Endothelial cell of umbilical vein (primary cell): ENCODE results near the gene EVA1A. TPM values are rescaled to one million over a fixed set of nuclear protein-coding genes. Genes with fewer than 3 reads are reported as not detected.

Source experiments
- BruUV-seq: library from RNA; stranded (reverse); fragments of 400-500 nt; replicated peaks from 2 replicates; lab custom pipeline; 2021; lab: Mats Ljungman, UMichigan
- CTCF ChIA-PET: fragments of 300-600, 350-600 bp; sonication (Branson Sonifier 250); formaldehyde crosslinking; loops from one replicate; lab custom pipeline; 2021; ENCODE audit warnings: antibody characterized with exemption, inconsistent platforms; lab: Charles Lee
- POLR2A ChIA-PET: fragments of 300-600, 350-600 bp; sonication (Branson Sonifier 250); formaldehyde crosslinking; loops from one replicate; lab custom pipeline; 2021; ENCODE audit warnings: antibody characterized with exemption, inconsistent platforms; lab: Charles Lee
- DNase-seq: peaks from one replicate; pipeline ENCODE4 v3.0.0-alpha.2; 2011; ENCODE audit warnings: low read depth, low spot score
- FAIRE-seq: peaks from 2 replicates; lab custom pipeline; 2011; peaks lifted over from hg19 to GRCh38; lab: Jason Lieb, UNC
- H2AFZ ChIP-seq: 2 replicates; pipeline ENCODE4 v1.6.0; 2012; ENCODE audit warnings: low read depth, low read length, control low read depth, inconsistent platforms
- H3K27ac ChIP-seq: 2 replicates; pipeline ENCODE4 v1.5.1; 2011; ENCODE audit warnings: low read depth, mild to moderate bottlenecking, control low read depth, low read length, moderate library complexity; ENCODE audit not compliant: insufficient read depth
- H3K27me3 ChIP-seq, 2 experiments: 2 replicates each; pipeline versions ENCODE4 v1.6.0 to v1.6.1; 2011; ENCODE audit warnings: low read length in 2 of 2, mixed read lengths in 1 of 2; ENCODE audit not compliant: control insufficient read depth in 2 of 2, insufficient read depth in 2 of 2
- H3K36me3 ChIP-seq, 2 experiments: 2 replicates in 1 of 2; 3 replicates in 1 of 2; pipeline ENCODE4 v1.5.1; 2011; ENCODE audit warnings: low read length in 2 of 2, mild to moderate bottlenecking in 1 of 2, moderate library complexity in 1 of 2; ENCODE audit not compliant: control insufficient read depth in 2 of 2, insufficient read depth in 2 of 2; ENCODE audit errors: extremely low read depth in 1 of 2
- H3K4me1 ChIP-seq: 3 replicates; pipeline ENCODE4 v1.5.1; 2011; ENCODE audit warnings: mild to moderate bottlenecking, low read length; ENCODE audit not compliant: control insufficient read depth, insufficient read depth; ENCODE audit errors: extremely low read depth
- H3K4me2 ChIP-seq: 2 replicates; pipeline ENCODE4 v1.6.1; 2011; ENCODE audit warnings: low read length, control low read depth, mixed read lengths; ENCODE audit not compliant: insufficient read depth
- H3K4me3 ChIP-seq, 3 experiments: fragments of 200-600 bp in 1 of 3; sonication (generic), shearing (Covaris generic) in 1 of 3; replicated peaks in 1 of 3; 2 replicates each; pipeline ENCODE4 v1.5.1; 2011 to 2016; ENCODE audit warnings: control low read depth in 3 of 3, low read length in 3 of 3, mild to moderate bottlenecking in 2 of 3, inconsistent platforms in 1 of 3, low read depth in 1 of 3, moderate library complexity in 1 of 3; ENCODE audit not compliant: insufficient read depth in 1 of 3
- H3K79me2 ChIP-seq: 2 replicates; pipeline ENCODE4 v1.6.0; 2012; ENCODE audit warnings: low read length, inconsistent platforms; ENCODE audit not compliant: control insufficient read depth, insufficient read depth
- H3K9ac ChIP-seq: replicated peaks from 2 replicates; pipeline ENCODE3; 2011; ENCODE audit warnings: low read length, control low read depth; ENCODE audit not compliant: insufficient read depth; ENCODE audit errors: extremely low read depth
- H3K9me1 ChIP-seq: replicated peaks from 3 replicates; pipeline ENCODE4 v1.6.0; 2011; ENCODE audit warnings: mild to moderate bottlenecking, low read length; ENCODE audit not compliant: control insufficient read depth, insufficient read depth; ENCODE audit errors: extremely low read depth
- H3K9me3 ChIP-seq: replicated peaks from 2 replicates; pipeline ENCODE4 v1.5.1; 2012; ENCODE audit warnings: low read length, inconsistent platforms; ENCODE audit not compliant: control insufficient read depth, insufficient read depth
- H4K20me1 ChIP-seq: replicated peaks from 2 replicates; pipeline ENCODE3; 2011; ENCODE audit warnings: mild to moderate bottlenecking, low read length; ENCODE audit not compliant: control insufficient read depth, insufficient read depth; ENCODE audit errors: extremely low read depth
- FOS ChIP-seq: IDR thresholded peaks from 2 replicates; pipeline ENCODE4 v1.6.1; 2011; ENCODE audit warnings: mild to moderate bottlenecking, low read length, moderate library complexity, borderline replicate concordance; ENCODE audit not compliant: insufficient read depth
- GATA2 ChIP-seq: IDR thresholded peaks from 2 replicates; pipeline ENCODE4 v1.7.0; 2011; ENCODE audit warnings: low read depth, mild to moderate bottlenecking, moderate library complexity, mixed read lengths, low read length; ENCODE audit not compliant: insufficient read length, insufficient read depth
- MYC ChIP-seq: IDR thresholded peaks from one replicate; pipeline ENCODE4 v1.6.1; 2011; ENCODE audit warnings: mild to moderate bottlenecking, low read depth, low read length
- dilution Hi-C: fragments of 300-500 bp; cut with MboI; formaldehyde crosslinking; loops from one replicate; pipeline ENCODE4 v1.15.0; 2019; ENCODE audit warnings: low sequenced_read_pairs; ENCODE audit not compliant: extremely low pct_ligation_motif_present
- intact Hi-C: fragments of 100-400 bp; cut with micrococcal nuclease; formaldehyde crosslinking; loops from one replicate; pipeline ENCODE4 v1.10.0; 2022
- polyA plus RNA-seq, 4 experiments: library from polyadenylated mRNA; depleted of rRNA in 3 of 4; stranded (reverse) in 3 of 4; unstranded in 1 of 4; fragments of >200 nt; gene quantifications; 2 replicates each; pipeline versions ENCODE4 v1.2.1 to v1.2.3, GENCODE V29; 2011 to 2012; ENCODE audit warnings: missing spikeins in 1 of 4
- total RNA-seq: library from RNA; stranded (reverse); gene quantifications from 2 replicates; pipeline ENCODE4 v1.2.3, GENCODE V29; 2021
- TF ChIP-seq, protein P1 (sequence below), 2 donors: IDR thresholded peaks; 1 replicate in 1 of 2; 2 replicates in 1 of 2; pipeline ENCODE4 v1.5.1; 2011; ENCODE audit warnings: low read length in 2 of 2, mild to moderate bottlenecking in 2 of 2, moderate library complexity in 2 of 2, control low read depth in 1 of 2, inconsistent platforms in 1 of 2, low read depth in 1 of 2; ENCODE audit not compliant: insufficient read depth in 1 of 2; ENCODE audit errors: extremely low read depth in 1 of 2

The EVA1A gene
- total and polyA plus RNA-seq, 2 donors (not counting 3 experiments of a cell fraction or from before 2014, with no cell fraction given) = 52.6 to 66.5 TPM

DNA sequence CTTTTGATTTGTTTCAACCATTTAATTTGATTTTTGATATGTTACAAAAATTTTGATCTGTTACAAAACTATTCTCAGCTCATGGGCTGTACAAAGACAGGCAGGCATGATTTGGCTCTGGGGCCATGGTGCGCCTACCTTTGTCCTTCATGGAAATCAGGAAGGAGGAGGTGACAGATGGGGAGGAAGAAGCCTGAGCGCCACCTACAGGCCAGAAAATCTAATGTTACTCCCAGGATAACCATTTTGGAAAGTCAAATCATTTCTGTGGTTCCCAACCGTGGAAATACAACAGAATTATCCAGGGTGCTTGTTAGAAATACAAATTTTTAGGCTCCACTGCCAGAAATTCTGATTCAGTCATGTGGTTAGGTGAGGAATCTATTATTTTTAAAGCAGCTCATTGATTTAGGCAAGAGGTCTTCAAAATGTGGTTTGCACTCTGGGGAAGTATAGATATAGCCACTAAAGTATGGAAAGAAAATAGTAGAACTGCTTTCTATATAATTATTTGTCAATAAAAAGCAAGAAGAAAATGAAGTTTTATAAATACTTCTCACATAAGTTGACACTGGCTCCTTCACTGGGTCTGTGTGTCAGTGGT, 93.9 kb downstream of the EVA1A start:
- H3K36me3 ChIP-seq = no peaks in the 10 kb centered on the region
- H3K9me1 ChIP-seq = no peaks in the 10 kb centered on the region
- no peak for TF ChIP-seq FOS
- TF ChIP-seq, protein P1, sequence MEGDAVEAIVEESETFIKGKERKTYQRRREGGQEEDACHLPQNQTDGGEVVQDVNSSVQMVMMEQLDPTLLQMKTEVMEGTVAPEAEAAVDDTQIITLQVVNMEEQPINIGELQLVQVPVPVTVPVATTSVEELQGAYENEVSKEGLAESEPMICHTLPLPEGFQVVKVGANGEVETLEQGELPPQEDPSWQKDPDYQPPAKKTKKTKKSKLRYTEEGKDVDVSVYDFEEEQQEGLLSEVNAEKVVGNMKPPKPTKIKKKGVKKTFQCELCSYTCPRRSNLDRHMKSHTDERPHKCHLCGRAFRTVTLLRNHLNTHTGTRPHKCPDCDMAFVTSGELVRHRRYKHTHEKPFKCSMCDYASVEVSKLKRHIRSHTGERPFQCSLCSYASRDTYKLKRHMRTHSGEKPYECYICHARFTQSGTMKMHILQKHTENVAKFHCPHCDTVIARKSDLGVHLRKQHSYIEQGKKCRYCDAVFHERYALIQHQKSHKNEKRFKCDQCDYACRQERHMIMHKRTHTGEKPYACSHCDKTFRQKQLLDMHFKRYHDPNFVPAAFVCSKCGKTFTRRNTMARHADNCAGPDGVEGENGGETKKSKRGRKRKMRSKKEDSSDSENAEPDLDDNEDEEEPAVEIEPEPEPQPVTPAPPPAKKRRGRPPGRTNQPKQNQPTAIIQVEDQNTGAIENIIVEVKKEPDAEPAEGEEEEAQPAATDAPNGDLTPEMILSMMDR (IDR thresholded peaks at IDR 0.05; ENCODE audit: extremely low read depth in 1 of 2, insufficient read depth in 1 of 2, low read depth in 1 of 2, low read length in 2 of 2) = peak; percentile 44
- TF ChIP-seq MYC = no peak
- TF ChIP-seq GATA2 = no peak
- CTCF ChIA-PET = interaction anchor here (0.7 to 11.6 kb wide), 15 partner anchors 10 to 244 kb away, joined by 3 to 228 read pairs (median 18); partner anchors contain the start of genes EVA1A and GCFC2
- no peaks in the 10 kb centered on the region for H4K20me1 ChIP-seq
- H2AFZ ChIP-seq = no peak overlapping the region
- no TSS peak for BruUV-seq
- H3K79me2 ChIP-seq = no peaks in the 10 kb centered on the region
- H3K9ac ChIP-seq = no peak overlapping the region
- POLR2A ChIA-PET = no interaction called here
- intact Hi-C loops = loop anchor here (5.0 kb wide), 1 partner anchor 80 kb away; no protein-coding TSS in a partner anchor
- no peak overlapping the region for H3K4me2 ChIP-seq
- DNase-seq (peak; percentile 18), FAIRE-seq (no peak)
- H3K4me1 ChIP-seq = no peaks in the 10 kb centered on the region
- peaks cover 5 to 24% of the 10 kb centered on the region in 2 experiments for H3K27me3 ChIP-seq
- no peak overlapping the region for H3K27ac ChIP-seq
- H3K9me3 ChIP-seq = no peaks in the 10 kb centered on the region
- dilution Hi-C loops = loop anchor here (25.0 kb wide), 1 partner anchor 145 kb away; no protein-coding TSS in a partner anchor
- H3K4me3 ChIP-seq = no peak overlapping the region
